ENCODE measurements around the gene MYO7B.

GRCh38 chr2:127637725-127638252 is 102.3 kb downstream of the MYO7B start:
- TF ChIP-seq, protein P1, sequence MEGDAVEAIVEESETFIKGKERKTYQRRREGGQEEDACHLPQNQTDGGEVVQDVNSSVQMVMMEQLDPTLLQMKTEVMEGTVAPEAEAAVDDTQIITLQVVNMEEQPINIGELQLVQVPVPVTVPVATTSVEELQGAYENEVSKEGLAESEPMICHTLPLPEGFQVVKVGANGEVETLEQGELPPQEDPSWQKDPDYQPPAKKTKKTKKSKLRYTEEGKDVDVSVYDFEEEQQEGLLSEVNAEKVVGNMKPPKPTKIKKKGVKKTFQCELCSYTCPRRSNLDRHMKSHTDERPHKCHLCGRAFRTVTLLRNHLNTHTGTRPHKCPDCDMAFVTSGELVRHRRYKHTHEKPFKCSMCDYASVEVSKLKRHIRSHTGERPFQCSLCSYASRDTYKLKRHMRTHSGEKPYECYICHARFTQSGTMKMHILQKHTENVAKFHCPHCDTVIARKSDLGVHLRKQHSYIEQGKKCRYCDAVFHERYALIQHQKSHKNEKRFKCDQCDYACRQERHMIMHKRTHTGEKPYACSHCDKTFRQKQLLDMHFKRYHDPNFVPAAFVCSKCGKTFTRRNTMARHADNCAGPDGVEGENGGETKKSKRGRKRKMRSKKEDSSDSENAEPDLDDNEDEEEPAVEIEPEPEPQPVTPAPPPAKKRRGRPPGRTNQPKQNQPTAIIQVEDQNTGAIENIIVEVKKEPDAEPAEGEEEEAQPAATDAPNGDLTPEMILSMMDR (IDR thresholded peaks at IDR 0.05 in 4 of 5, conservative IDR thresholded peaks at IDR 0.05 in 1 of 5): no peak
- TF ChIP-seq POLR2A (IDR thresholded peaks at IDR 0.05): no peak
